HUES48 (cell line): Measurements from ENCODE around the gene NMNAT3.

Experiments used
- H3K27ac ChIP-seq: one replicate; pipeline ENCODE4 v1.7.0; 2013; ENCODE audit warnings: low read depth, low read length, inconsistent platforms
- H3K27me3 ChIP-seq: 2 replicates; pipeline ENCODE4 v1.6.1; 2013; ENCODE audit warnings: mild to moderate bottlenecking, low read length; ENCODE audit not compliant: control insufficient read depth, insufficient read depth
- H3K36me3 ChIP-seq: 2 replicates; pipeline ENCODE4 v1.6.1; 2013; ENCODE audit warnings: low read length; ENCODE audit not compliant: control insufficient read depth, insufficient read depth
- H3K4me1 ChIP-seq: 2 replicates; pipeline ENCODE4 v1.6.1; 2013; ENCODE audit warnings: mild to moderate bottlenecking, low read length; ENCODE audit not compliant: control insufficient read depth, insufficient read depth
- H3K4me3 ChIP-seq: 2 replicates; pipeline ENCODE4 v1.5.1; 2013; ENCODE audit warnings: mild to moderate bottlenecking, low read depth, low read length
- H3K9ac ChIP-seq: 2 replicates; pipeline ENCODE4 v1.6.1; 2013; ENCODE audit warnings: mild to moderate bottlenecking, low read depth, low read length, moderate library complexity
- H3K9me3 ChIP-seq: 2 replicates; pipeline ENCODE4 v1.6.1; 2013; ENCODE audit warnings: low read length; ENCODE audit not compliant: control insufficient read depth, insufficient read depth

The NMNAT3 gene

DNA sequence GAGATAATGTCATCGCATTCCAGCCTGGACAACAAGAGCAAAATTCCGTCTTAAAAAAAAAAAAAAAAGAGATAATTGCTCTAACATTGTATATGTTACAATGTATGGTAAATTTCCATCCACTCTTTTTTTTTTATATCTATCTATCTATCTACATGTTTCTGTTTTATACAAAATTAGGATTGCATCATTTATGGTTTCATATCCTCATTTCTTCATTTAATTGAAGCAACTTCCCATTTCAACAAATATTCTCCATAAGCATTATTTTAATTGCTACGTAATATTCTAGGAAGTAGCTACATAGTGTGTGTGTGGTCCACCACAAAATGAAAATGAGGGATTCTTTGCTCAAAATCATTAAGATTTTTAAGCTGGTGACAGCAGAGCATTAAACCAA lies 156.6 kb downstream of the NMNAT3 start:
- Histone ChIP-seq H3K4me1 (peaks cover 21% of the 10 kb centered on the region), H3K27me3 (peaks cover 27% of the 10 kb centered on the region), H3K27ac (no peak overlapping the region), H3K36me3 (no peaks in the 10 kb centered on the region), H3K9me3 (no peaks in the 10 kb centered on the region), H3K4me3 (no peak overlapping the region), H3K9ac (no peak overlapping the region)

DNA sequence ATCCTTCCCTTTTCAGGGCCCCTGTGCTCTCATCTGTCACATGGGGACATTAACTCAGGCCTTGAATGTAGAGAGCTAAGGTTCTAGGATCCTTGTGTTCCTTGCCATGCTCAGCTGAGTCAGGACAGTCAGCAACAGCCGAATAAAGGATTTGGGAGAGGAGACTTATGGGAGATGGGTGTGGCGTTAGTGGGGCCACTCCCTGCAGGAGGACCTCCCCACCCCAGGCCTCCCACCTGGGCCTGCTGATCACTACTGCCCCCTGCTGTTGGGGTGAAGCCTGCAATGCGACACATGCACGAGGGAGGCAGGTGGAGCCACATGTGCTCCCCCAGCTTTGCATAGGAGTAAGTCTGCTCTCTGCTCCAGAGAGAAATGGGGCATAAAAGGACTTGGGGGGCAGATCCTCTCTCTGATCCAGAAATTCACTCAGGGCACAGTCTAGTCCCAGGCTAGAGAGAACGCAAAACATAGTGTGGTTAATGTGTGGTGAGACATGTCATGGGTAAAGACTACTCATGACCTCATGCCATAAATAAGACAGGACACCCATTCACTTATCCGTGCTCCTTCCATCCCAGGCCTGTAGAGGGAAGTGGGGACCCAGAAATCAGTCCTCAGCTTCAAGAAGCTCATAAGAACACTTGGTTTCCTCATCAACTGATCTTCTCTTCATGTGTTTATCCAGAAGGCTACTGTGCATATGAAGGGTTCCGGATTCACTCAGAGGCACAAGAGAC lies 157.6 kb downstream of the NMNAT3 start:
- H3K27me3 ChIP-seq = peaks cover 23% of the 10 kb centered on the region
- peaks cover 21% of the 10 kb centered on the region for H3K4me1 ChIP-seq
- no peaks in the 10 kb centered on the region for H3K9me3 ChIP-seq
- no peak overlapping the region for H3K9ac ChIP-seq
- H3K27ac ChIP-seq = no peak overlapping the region
- no peaks in the 10 kb centered on the region for H3K36me3 ChIP-seq
- H3K4me3 ChIP-seq = no peak overlapping the region

DNA sequence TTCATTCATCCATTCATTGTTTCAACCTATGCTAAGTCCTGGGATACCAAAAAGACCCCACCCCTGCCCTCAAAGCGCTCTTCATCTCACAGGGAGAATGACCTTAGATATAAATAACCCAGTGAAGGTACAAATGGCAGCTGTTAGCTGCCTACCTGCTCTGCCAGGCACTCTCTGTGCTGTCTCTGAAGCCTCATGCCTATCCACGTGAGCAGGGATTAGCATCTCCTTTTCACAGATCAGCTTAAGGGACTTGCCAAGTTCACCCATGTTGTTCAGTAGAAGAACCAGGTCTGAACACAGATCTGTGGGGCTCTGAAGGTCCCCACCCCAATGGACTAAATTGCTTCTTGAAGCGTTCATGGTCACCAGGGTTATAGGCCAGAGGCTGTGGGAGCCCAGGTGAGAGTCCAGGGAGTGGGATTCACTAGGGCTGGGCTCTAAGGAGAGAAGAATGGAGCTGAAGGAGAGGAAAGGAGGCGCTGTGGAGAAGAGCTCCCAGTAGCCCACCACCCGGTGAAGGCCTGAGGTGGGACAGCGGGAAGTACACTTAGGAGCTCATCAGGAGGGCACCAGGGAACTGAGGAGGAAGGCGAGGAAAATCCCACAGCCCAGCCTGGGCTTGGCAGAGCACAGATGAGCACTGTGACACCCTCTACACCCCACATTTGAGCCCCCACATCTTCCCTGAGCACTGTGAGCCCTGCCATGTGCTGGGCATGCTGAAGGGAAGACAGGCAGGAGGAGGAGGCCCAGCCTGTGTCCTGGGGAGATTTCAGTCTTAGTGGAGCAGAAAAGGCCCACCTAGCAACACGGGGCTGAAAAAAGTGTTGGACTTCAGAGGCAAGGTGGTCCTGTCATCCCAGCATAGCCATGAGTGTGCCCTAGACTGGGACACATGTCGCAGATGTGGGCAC lies 158.6 kb downstream of the NMNAT3 start:
- H3K9ac ChIP-seq = no peak overlapping the region
- H3K4me1 ChIP-seq = peaks cover 12% of the 10 kb centered on the region
- H3K27me3 ChIP-seq = peaks cover 13% of the 10 kb centered on the region; the same call in 1 of the 2 replicates
- no peak overlapping the region for H3K27ac ChIP-seq
- H3K9me3 ChIP-seq = no peaks in the 10 kb centered on the region
- no peaks in the 10 kb centered on the region for H3K36me3 ChIP-seq
- no peak overlapping the region for H3K4me3 ChIP-seq

DNA sequence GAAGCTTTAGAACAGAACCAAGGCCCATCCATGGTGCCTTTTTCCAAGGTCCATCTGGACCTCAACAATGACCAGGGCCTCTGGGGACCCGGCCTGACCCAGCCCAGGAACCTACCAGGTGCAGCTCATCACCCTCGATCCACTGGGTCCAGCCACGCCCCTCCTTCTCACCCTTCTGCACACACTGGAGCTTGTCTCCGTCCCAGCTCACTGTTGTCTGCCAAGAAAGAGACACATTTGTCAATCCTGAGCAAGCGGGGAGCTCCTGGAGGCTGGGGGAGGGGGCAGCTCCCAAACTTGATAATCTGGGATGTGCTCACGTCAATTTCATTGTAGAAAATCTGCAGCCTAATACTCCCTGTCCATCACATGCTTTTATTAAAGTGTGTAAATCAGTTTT lies 159.5 kb downstream of the NMNAT3 start:
- H3K9me3 ChIP-seq = no peaks in the 10 kb centered on the region
- no peaks in the 10 kb centered on the region for H3K36me3 ChIP-seq
- H3K27me3 ChIP-seq = peaks cover 5% of the 10 kb centered on the region; the same call in 1 of the 2 replicates
- no peak overlapping the region for H3K27ac ChIP-seq
- no peak overlapping the region for H3K9ac ChIP-seq
- H3K4me3 ChIP-seq = no peak overlapping the region
- peaks cover 3% of the 10 kb centered on the region; the same call in 1 of the 2 replicates for H3K4me1 ChIP-seq

DNA sequence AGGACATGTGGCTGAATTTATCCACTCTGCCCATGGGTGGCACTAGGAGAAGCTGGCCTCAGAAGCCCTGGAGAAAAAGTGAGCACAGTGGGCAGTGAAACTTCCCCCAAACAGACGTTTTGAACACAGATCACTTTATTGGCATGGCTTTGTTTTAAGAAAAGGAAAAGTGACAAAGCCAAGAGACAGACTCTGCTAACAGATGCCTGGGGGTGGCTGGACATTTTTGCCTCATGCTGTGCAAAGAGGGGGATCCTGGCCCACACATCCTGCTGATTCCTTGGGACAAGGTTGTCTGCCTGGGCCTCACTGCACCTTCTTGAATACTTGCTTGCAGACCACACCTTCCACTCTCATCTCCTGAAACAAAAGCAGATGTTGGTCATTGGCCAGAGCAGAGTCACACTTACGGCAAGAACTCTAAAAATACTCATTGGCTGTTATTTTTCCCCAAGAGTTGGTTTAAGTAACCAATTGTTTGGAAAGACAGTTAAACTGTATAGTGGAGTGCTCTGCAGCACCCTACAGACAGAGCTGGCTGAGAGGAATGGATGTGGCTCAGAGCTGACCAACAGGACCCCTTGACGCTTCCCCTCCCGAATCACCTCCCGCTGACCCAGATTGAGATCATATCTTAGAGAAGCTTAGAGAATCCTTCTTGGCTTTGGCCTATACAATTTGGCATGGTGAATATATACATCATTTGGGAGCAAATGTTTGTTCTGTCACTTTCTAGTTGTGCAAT lies 160.3 kb downstream of the NMNAT3 start:
- Histone ChIP-seq H3K27me3 (no peaks in the 10 kb centered on the region), H3K4me3 (no peak overlapping the region), H3K27ac (no peak overlapping the region), H3K4me1 (no peaks in the 10 kb centered on the region), H3K9me3 (no peaks in the 10 kb centered on the region), H3K9ac (no peak overlapping the region), H3K36me3 (no peaks in the 10 kb centered on the region)

DNA sequence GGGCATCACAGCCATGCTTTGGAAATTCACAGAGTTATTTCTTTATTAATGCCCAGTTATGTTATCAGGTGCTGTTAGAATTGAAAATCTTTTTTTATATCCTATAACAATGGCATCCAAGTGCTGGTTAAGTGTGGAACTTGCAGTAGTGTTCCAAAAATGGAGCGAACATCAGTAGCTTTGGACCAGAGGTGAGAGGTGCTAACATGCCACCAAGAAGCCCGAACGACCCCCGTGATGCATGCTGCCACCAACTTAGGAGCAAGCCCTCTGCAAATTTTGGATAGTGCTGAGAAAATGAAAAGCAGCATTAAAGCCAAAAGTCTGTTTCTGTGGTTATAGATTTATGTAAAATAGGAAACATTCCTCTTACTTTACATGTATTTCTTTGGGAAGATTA lies 163.0 kb downstream of the NMNAT3 start:
- no peak overlapping the region for H3K27ac ChIP-seq
- no peak overlapping the region for H3K9ac ChIP-seq
- no peaks in the 10 kb centered on the region for H3K27me3 ChIP-seq
- no peaks in the 10 kb centered on the region for H3K36me3 ChIP-seq
- no peaks in the 10 kb centered on the region for H3K9me3 ChIP-seq
- H3K4me3 ChIP-seq = no peak overlapping the region
- no peaks in the 10 kb centered on the region for H3K4me1 ChIP-seq
